ENCODE measurements around the gene CDHR2. TPM values are rescaled to one million over a fixed set of nuclear protein-coding genes. Genes with fewer than 3 reads are reported as not detected.
"Not testable (repeated sequence)": the region's sequence is repeated elsewhere in the genome, so short reads cannot be mapped to it uniquely, and the experiment has no call there.

The CDHR2 gene
- total RNA-seq, 1 donor from 2014 or later, result not detected

DNA sequence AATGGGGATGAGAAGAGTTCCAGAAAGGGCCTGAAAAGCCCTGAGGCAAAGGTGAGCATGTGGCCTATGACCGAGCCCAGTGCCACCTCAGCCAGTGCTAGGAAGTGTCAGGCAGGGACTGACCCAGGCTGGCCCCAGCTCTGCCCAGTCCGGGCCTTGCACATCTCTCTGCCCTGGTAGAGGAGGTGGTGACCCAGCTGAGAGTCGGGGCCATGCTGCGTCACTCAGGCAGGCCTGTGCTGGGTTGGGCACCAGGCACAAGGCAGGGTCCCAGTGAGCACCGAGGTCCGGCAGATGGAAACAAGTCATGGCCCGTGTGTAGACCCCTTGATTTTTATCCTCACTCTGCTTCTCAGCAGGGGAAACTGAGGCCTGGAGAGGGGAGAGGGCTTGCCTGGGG lies 729 bp downstream of the CDHR2 start:
- TF ChIP-seq POLR2A (IDR thresholded peaks at IDR 0.05), result no peak
- TF ChIP-seq POLR2AphosphoS5 (IDR thresholded peaks at IDR 0.05; ENCODE audit: insufficient read depth in 1 of 2, low read depth in 1 of 2), result no peak
- TF ChIP-seq, protein P1, sequence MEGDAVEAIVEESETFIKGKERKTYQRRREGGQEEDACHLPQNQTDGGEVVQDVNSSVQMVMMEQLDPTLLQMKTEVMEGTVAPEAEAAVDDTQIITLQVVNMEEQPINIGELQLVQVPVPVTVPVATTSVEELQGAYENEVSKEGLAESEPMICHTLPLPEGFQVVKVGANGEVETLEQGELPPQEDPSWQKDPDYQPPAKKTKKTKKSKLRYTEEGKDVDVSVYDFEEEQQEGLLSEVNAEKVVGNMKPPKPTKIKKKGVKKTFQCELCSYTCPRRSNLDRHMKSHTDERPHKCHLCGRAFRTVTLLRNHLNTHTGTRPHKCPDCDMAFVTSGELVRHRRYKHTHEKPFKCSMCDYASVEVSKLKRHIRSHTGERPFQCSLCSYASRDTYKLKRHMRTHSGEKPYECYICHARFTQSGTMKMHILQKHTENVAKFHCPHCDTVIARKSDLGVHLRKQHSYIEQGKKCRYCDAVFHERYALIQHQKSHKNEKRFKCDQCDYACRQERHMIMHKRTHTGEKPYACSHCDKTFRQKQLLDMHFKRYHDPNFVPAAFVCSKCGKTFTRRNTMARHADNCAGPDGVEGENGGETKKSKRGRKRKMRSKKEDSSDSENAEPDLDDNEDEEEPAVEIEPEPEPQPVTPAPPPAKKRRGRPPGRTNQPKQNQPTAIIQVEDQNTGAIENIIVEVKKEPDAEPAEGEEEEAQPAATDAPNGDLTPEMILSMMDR (IDR thresholded peaks at IDR 0.05), result no peak
- H3K27ac ChIP-seq, result no peak overlapping the region
- H3K4me1 ChIP-seq, result no peaks in the 10 kb centered on the region
- H3K27me3 ChIP-seq, result no peaks in the 10 kb centered on the region
- no peak overlapping the region for H3K4me3 ChIP-seq
- no peaks in the 10 kb centered on the region for H3K9me3 ChIP-seq
- H3K36me3 ChIP-seq, result no peaks in the 10 kb centered on the region
- intact Hi-C loops (cut with DNase I), result no loop called here
- no peak for DNase-seq (ENCODE audit: extremely low spot score in 2 of 2)

DNA sequence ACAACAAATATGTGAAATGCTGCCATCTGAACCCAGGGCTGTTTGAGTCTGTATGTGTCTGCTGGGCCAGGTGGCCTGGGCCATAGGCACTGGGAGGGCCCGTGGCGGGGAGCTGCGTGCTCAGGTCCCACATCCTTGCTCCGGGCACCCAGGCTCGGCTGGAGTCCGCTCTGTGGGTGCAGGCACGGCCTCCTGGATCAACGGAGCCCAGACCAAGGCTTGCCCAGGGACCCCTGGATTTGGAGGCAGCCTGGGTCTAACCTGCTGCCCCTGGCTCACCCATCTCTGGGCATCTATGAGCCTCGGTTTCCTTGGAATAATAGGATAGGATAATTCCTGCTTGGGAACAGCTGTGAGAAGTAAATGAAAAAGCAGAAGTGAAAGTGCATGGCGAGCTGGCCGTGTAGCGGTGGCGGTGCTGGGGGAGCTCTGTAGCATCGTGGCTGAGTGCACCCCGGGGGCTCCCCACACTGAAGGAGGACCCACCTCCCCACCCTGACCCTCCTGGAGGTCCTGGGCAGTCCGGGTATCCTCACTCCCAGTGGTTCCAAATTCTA lies 1.2 kb downstream of the CDHR2 start:
- Histone ChIP-seq H3K27ac (no peak overlapping the region), H3K4me1 (no peaks in the 10 kb centered on the region), H3K9me3 (no peaks in the 10 kb centered on the region), H3K27me3 (no peaks in the 10 kb centered on the region), H3K4me3 (no peak overlapping the region), H3K36me3 (no peaks in the 10 kb centered on the region)
- DNase-seq (ENCODE audit: extremely low spot score in 2 of 2), result no peak
- intact Hi-C loops (cut with DNase I), result no loop called here
- TF ChIP-seq POLR2AphosphoS5 (IDR thresholded peaks at IDR 0.05; ENCODE audit: insufficient read depth in 1 of 2, low read depth in 1 of 2) (no peak), POLR2A (IDR thresholded peaks at IDR 0.05) (no peak)
- TF ChIP-seq, protein P1 (IDR thresholded peaks at IDR 0.05), result no peak

DNA sequence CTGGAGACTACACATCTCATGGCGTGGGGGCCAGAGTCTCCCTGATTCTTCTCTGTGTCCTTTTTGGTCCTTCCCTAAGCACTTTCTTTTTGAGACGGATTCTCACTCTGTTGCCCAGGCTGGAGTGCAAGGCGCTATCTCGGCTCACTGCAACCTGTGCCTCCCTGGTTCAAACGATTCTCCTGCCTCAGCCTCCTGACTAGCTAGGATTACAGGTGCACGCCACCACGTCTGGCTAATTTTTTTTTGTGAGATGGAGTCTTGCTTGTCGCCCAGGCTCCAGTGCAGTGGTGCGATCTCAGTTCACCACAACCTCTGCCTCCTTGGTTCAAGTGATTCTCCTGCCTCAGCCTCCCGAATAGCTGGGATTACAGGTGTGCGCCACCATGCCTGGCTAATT lies 1.8 kb downstream of the CDHR2 start:
- intact Hi-C loops (cut with DNase I); H3K27ac ChIP-seq; H3K36me3 ChIP-seq; H3K27me3 ChIP-seq; DNase-seq (ENCODE audit: extremely low spot score in 2 of 2); H3K4me3 ChIP-seq; H3K9me3 ChIP-seq; H3K4me1 ChIP-seq: not testable (repeated sequence)

DNA sequence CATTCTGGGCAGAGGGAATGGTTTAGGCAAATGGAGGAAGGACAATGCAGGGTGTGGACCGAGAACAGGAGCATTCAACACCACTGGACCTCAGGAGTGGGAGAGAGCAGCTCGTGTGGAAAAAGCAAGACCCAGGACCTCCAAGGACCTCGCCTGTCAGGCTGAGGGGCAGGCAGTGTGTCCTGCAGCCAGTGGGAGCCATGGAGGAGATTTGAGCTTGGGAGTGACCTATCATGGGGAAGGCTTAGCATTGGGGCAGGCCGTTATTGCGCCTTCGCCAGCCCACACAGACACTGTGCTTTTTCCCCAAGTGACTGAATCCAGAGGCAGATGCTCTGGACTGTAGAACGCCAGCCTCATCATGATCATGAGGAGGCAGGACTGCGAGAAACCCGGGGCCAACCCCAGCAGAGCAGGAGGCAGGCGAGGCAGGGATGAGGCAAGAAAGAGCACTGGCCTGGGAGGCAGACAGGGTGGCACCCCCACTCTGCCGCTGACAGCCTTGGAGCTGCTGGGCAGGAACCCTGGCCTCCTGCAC lies 3.3 kb downstream of the CDHR2 start:
- Histone ChIP-seq H3K4me3 (no peak overlapping the region), H3K27ac (no peak overlapping the region), H3K36me3 (no peaks in the 10 kb centered on the region), H3K27me3 (no peaks in the 10 kb centered on the region), H3K9me3 (no peaks in the 10 kb centered on the region), H3K4me1 (no peaks in the 10 kb centered on the region)
- no peak for DNase-seq (ENCODE audit: extremely low spot score in 2 of 2)
- intact Hi-C loops (cut with DNase I), result no loop called here
- TF ChIP-seq POLR2AphosphoS5 (IDR thresholded peaks at IDR 0.05; ENCODE audit: insufficient read depth in 1 of 2, low read depth in 1 of 2), result no peak
- no peak for TF ChIP-seq POLR2A (IDR thresholded peaks at IDR 0.05)
- TF ChIP-seq, protein P1 (IDR thresholded peaks at IDR 0.05), result no peak

DNA sequence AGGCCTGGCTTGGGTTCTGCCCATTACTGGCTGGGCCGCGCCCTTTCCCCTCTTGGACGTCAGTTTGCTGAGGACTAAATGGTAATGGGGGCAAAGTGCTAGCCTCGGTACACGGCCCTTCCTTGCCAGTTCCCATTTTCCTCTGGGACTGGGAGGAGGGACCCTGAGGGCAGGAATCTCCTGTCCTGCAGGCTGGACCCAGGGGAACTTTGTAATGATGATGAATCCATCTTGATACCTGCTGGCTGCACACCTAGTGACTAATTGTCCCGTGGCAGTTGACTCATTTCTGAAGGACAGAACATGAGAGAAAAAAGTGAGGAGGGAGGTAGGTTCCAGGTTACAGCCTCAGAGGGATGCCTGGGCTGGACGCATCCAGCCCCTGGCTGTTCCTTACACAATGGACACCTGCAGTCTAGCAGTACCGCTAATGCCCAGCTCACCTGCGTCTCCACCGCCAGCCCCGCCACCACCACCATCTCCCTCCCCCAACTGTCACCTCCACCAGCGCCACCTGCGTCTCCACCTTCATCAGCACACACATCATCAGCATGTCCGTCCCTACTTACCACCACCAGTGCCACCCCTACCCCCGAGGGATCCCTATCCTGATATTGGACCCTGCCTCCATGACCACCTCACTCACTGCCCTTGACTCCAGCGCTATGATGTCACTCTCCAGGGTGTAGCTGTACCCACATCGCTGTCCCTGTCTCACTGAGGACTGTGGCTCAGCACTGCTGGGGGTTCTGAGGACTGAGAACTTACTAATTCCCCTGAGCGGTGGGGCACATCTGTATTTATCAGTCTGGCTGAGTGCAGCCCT lies 4.3 kb downstream of the CDHR2 start:
- H3K27ac ChIP-seq, result no peak overlapping the region
- intact Hi-C loops (cut with DNase I), result no loop called here
- H3K36me3 ChIP-seq, result no peaks in the 10 kb centered on the region
- no peak for TF ChIP-seq POLR2AphosphoS5 (IDR thresholded peaks at IDR 0.05; ENCODE audit: insufficient read depth in 1 of 2, low read depth in 1 of 2)
- no peak for TF ChIP-seq POLR2A (IDR thresholded peaks at IDR 0.05)
- TF ChIP-seq, protein P1 (IDR thresholded peaks at IDR 0.05), result no peak
- no peaks in the 10 kb centered on the region for H3K27me3 ChIP-seq
- no peaks in the 10 kb centered on the region for H3K4me1 ChIP-seq
- DNase-seq (ENCODE audit: extremely low spot score in 2 of 2), result no peak
- no peak overlapping the region for H3K4me3 ChIP-seq
- H3K9me3 ChIP-seq, result no peaks in the 10 kb centered on the region
